Stimulated activated naive CD8-positive, alpha-beta T cell treated with anti-CD3 and anti-CD28 coated beads, Interleukin-15, amount 100 ng/mL, for 72 hours (primary cell): Measurements from ENCODE around the gene ENDOG.

Source experiments
- ATAC-seq: fragments of 150-1000 bp; cut with Tn5 transposase; 2 replicates; pipeline ENCODE4 v1.10.0; 2021; ENCODE audit warnings: mild to moderate bottlenecking, moderate library complexity
- DNase-seq, 2 donors: peaks; one replicate each; pipeline ENCODE4 v3.0.0; 2021 to 2022
- H3K27ac Mint-ChIP-seq, 2 donors: one replicate each; pipeline ENCODE4 v1.8.0; 2022; ENCODE audit warnings: mild to moderate bottlenecking in 2 of 2, mixed read lengths in 2 of 2, moderate library complexity in 2 of 2
- H3K27me3 Mint-ChIP-seq: one replicate; pipeline ENCODE4 v1.8.0; 2022; ENCODE audit warnings: mixed read lengths
- H3K4me1 Mint-ChIP-seq: one replicate; pipeline ENCODE4 v1.8.0; 2022; ENCODE audit warnings: mild to moderate bottlenecking, mixed read lengths
- H3K4me3 Mint-ChIP-seq, 2 donors: one replicate each; pipeline ENCODE4 v1.8.0; 2022; ENCODE audit warnings: mild to moderate bottlenecking in 2 of 2, mixed read lengths in 2 of 2, moderate library complexity in 1 of 2
- H3K9me3 Mint-ChIP-seq, 2 donors: one replicate each; pipeline ENCODE4 v1.8.0; 2022; ENCODE audit warnings: mixed read lengths in 2 of 2

Gene ENDOG

DNA sequence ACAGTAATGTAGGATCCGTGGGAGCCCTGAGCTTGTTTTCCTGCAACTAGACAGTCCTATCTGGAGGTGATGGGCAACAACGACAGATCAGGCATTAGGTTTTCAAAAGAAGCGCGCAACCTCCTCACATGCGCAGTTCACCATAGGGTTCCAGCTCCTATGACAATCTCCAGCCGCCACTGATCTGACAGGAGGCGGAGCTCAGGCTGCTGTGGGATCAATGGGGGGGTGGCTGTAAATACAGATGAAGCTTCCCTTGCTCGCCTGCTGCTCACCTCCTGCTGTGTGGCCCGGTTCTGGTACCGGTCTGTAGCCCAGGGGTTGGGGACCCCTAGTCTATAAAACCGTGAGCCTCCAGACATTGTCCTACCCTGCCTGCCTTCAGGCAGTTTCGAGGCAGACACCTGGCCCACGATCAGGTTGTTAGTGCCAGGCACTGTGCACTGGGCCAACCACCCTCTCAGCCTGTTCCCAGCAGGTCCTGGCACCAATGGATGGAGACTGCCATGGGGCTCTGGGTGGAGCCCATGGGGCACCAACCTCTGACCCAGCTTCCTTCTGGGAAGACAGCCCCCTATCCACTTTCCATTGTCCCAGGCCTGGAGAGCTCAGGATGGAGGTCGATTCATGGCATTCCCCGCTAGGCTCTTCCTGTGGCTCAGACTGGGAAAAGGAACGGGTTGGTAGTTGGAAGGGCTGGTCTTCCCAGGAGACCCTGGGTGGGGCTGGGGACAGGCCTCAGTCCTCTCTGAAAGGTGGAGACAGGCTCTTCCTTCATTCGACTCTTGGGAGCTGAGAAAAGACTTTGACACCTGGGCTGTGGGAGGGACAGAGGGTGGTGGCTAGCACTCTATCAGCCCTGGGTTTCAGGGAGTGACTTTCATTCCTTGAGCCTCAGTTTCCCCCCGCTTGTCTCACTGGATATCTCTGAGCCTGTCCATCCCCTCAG, 1.7 kb downstream of the ENDOG start:
- peak overlapping the region in 1 of 2 donors; percentile 89 for H3K27ac Mint-ChIP-seq

DNA sequence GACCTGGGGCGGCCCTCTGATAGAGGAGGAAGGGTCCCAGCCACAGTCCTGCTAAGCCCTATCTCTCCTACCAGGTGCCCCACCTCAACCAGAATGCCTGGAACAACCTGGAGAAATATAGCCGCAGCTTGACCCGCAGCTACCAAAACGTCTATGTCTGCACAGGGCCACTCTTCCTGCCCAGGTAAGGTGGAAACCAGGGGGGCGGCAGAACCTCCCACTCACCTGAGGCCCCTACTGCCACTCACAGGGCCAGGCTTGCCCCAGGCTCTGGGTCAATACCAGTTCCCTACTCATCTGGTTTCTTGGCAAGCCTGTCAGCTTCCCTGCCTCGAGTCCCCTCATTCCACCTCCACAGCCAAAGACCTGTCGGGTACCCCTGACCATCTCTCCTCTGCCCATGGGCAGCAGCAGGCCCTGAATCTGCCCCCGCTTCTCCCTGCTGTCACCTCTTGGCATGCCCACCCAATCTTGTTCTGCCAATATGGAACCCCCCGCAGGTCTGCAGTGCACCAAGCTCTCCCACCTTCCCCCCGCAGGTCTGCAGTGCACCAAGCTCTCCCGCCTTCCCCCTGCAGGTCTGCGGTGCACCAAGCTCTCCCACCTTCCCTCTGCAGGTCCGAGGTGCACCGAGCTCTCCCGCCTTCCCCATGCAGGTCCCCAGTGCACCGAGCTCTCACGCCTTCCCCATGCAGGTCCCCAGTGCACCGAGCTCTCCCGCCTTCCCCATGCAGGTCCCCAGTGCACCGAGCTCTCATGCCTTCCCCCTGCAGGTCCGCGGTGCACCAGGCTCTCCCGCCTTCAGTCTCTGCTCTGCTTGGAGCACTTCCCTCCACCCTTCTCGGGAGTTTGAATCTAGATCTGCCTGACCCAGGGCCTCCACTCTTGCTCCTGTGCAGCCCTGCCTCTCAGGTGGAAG, 2.6 kb downstream of the ENDOG start:
- H3K4me3 Mint-ChIP-seq, result no peak overlapping the region
- DNase-seq, result no peak
- peak overlapping the region in 1 of 2 donors; percentile 79 for H3K27ac Mint-ChIP-seq

More for the DNA sequence above, 1.7 kb downstream of the ENDOG start:
- DNase-seq, result no peak
- H3K9me3 Mint-ChIP-seq, result no peaks in the 10 kb centered on the region
- H3K4me3 Mint-ChIP-seq, result peak overlapping the region; percentile 59 to 78
- H3K27me3 Mint-ChIP-seq, result no peaks in the 10 kb centered on the region
- H3K4me1 Mint-ChIP-seq, result peaks cover 32% of the 10 kb centered on the region
- ATAC-seq, result no peak

DNA sequence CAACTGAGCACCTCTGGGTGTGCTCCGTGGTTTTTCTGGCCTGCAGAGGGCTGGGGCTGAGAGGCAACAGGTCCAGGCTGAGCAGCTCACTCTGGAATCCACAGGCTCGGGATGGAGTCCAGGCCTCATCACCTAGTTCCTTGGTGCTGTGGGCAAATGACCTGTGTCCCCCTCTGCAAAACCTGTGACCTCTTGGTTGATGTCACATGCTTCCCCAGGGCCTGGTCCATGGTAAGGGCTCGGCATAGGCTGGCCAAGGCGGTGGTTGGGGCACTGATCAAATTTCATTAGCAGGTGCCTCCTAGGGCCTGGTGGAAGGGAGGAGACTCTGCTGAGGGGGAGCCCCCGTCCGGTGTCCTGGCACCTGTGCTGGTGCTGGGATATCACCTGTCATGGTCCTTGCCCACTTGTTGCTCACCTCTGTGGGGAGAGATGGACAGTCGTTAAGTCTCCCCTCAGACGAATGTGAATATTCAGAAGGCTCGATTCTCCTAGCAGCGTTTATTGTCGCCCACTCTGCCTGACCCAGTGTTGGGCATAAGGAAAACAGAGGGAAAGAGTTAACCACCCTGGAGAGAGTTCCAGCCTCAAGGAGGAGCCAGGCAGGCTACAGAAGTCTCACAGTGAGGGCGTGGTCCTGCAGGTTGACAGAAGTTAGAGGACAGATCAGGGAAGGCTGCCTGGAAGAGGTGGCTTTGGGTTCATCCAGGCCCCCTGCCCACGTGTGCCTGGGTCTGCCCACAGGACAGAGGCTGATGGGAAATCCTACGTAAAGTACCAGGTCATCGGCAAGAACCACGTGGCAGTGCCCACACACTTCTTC, 3.5 kb downstream of the ENDOG start:
- no peak overlapping the region for H3K4me3 Mint-ChIP-seq
- peak overlapping the region in 1 of 2 donors; percentile 15 for H3K27ac Mint-ChIP-seq
- ATAC-seq (no peak), DNase-seq (no peak)
- peaks cover 37% of the 10 kb centered on the region for H3K4me1 Mint-ChIP-seq
- H3K9me3 Mint-ChIP-seq, result no peaks in the 10 kb centered on the region
- H3K27me3 Mint-ChIP-seq, result no peaks in the 10 kb centered on the region

More for the DNA sequence above, 2.6 kb downstream of the ENDOG start:
- Mint-ChIP-seq H3K4me1 (peaks cover 32% of the 10 kb centered on the region), H3K27me3 (no peaks in the 10 kb centered on the region), H3K9me3 (no peaks in the 10 kb centered on the region)
- no peak for ATAC-seq

DNA sequence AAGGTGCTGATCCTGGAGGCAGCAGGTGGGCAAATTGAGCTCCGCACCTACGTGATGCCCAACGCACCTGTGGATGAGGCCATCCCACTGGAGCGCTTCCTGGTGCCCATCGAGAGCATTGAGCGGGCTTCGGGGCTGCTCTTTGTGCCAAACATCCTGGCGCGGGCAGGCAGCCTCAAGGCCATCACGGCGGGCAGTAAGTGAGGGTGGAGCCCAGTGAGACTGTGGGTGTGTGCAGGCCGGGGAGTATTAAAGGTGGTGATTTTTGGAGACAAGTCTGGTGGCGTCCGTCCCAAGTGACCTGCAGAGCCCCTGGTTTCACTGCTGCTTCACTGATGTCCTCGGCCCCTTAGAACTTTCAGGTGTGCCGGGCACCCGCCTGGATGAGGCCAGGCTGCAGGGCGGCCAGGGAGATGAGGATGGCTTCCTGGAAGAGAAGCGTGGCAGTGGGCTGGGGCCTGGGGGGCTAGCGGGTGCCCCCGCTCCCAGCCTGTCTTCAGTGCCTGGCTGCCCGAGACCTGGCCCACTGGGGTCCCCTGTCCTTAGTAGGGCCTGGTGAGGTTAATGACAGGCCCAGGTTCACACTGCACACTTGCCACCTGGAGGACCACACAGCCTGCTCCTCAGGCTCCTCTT, 4.2 kb downstream of the ENDOG start:
- ATAC-seq (no peak), DNase-seq (no peak)
- Mint-ChIP-seq H3K4me3 (no peak overlapping the region), H3K9me3 (no peaks in the 10 kb centered on the region), H3K27me3 (no peaks in the 10 kb centered on the region), H3K4me1 (peaks cover 44% of the 10 kb centered on the region), H3K27ac (peak overlapping the region in 1 of 2 donors; percentile 15)

DNA sequence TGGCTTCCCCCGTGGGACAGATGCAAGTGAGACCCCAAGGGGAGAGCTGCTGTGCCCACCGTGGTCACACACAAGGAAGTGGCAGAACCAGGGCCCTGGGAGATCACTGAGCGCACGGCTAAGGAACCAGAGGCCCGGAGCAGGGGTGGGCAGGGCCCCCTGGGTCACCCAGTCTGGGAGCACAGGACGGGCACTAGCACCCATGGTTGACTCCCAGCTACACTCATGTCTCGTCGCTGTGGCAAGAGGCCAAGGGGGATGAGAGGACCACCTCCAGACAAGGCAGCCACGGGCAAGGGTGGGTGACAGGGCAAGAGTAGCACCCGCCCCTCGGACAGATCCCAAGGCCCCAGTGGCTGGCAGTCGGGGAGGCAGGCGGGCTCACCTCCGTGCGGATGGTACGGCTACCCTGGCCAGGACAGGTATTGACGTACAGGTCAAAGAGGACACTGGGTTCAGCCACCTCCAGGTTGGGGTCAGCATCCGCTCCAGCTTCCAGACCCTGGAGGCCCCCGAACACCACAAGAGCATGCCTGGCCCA, 5.1 kb downstream of the ENDOG start:
- DNase-seq (no peak), ATAC-seq (no peak)
- peaks cover 53% of the 10 kb centered on the region for H3K4me1 Mint-ChIP-seq
- H3K27me3 Mint-ChIP-seq, result no peaks in the 10 kb centered on the region
- H3K9me3 Mint-ChIP-seq, result no peaks in the 10 kb centered on the region
- no peak overlapping the region for H3K4me3 Mint-ChIP-seq
- H3K27ac Mint-ChIP-seq, result peak overlapping the region in 1 of 2 donors; percentile 63

DNA sequence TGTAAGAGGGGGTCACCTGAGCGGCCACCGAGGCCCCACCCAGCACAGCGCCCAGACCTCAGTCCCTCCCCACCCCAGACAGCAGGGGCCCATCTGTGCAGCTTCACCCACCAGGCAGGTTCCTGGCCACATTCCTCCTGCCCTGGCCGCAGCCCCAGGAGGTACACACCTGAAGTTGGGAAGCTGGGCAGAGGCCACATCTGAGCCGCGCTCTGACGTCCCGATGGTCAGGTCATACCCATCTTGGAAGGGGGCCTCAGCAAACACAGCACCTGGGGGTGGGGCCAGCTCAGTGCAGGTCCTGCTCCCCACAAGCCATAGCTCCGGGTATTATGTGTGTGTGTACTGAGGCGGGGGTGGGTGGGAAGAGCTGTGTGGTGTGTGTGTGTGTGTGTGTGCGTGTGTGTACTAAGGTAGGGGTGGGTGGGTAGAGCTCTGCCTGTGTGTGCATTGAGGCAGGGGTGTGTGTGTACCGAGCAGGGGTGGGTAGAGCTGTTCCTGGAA, 5.7 kb downstream of the ENDOG start:
- no peak for ATAC-seq
- peaks cover 58% of the 10 kb centered on the region for H3K4me1 Mint-ChIP-seq
- no peaks in the 10 kb centered on the region for H3K9me3 Mint-ChIP-seq
- DNase-seq, result no peak
- no peak overlapping the region for H3K4me3 Mint-ChIP-seq
- peak overlapping the region in 1 of 2 donors; percentile 63 for H3K27ac Mint-ChIP-seq
- no peaks in the 10 kb centered on the region for H3K27me3 Mint-ChIP-seq

DNA sequence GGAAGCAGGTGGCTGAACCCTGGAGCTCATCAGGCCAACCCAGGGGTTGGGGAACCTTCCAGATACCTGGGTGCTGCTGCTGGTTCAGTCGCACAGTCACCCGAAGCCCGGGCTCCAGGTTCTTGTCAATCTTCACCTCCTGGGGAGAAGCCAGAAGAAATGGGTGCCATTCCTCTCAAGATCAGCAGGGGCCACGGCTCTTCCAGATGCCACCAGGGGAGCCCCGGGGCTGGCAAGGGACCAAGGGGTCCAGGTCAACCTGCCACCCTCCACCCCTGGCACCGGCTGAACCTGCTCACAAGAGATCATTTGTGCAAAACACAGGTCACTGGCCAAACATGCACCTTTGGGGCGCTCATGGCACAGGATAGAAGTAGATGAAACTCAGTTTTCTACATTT, 6.6 kb downstream of the ENDOG start:
- H3K4me3 Mint-ChIP-seq, result no peak overlapping the region

DNA sequence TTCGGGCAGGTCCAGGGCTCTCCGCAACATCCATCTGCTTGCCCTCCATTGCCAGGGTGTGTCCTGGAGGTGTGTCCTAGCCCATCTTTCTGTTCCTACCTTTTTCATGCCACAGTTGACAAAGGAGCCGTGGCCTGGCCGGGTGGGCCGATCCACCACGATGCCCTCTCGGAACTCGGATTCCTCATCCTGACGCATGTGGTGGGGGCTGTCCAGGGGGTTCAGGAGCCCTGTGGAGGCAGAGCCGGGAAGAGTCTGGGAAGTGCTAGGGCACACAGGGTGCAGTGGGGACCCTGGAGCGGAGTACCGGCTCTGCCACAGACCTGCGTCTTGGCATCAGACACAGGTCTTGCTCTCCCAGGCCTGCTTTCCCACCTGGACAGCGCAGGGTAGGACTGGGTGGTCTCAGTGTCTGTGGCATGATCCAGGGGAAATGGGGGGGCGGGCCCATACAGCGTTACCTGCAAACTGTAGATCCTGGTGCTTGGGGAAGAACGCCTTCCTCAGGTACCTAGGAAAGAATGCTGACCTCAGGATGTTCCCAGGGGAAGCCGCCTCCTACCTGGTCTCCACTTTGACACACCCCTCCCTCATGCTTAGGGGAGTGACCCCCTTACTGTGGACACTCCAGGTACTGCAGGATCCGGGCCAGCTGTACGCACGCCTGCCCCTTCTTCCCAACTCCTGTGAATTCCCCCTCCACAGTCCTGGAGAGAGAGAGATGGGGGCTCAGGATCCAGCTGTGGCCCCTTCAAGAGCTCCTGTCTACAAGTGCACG, 7.8 kb downstream of the ENDOG start:
- H3K9me3 Mint-ChIP-seq, result no peaks in the 10 kb centered on the region
- peaks cover 48% of the 10 kb centered on the region for H3K4me1 Mint-ChIP-seq
- H3K4me3 Mint-ChIP-seq, result no peak overlapping the region

More for the DNA sequence above, 6.6 kb downstream of the ENDOG start:
- Mint-ChIP-seq H3K4me1 (peaks cover 55% of the 10 kb centered on the region), H3K27ac (no peak overlapping the region), H3K27me3 (no peaks in the 10 kb centered on the region), H3K9me3 (no peaks in the 10 kb centered on the region)
- ATAC-seq, result no peak
- DNase-seq, result no peak

DNA sequence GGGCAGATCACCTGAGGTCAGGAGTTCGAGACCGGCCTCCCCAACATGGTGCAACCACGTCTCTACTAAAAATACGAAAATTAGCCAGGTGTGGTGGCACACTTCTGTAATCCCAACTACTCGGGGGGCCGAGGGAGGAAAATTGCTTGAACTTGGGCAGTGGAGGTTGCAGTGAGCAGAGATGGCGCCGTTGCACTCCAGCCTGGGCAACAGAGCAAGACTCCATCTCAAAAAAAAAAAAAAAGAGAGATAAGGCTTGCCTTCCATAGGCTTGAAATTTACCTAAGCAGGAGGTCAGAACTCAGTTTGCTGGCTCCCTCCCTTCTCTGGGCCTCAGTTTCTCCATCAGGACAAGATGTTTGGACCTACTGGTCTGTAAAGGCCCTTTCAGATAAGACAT, 10.0 kb downstream of the ENDOG start:
- DNase-seq, result no peak
- Mint-ChIP-seq H3K9me3 (no peaks in the 10 kb centered on the region), H3K4me3 (peak overlapping the region; percentile 95 to 99), H3K27ac (peak overlapping the region in 1 of 2 donors; percentile 98), H3K4me1 (peaks cover 37% of the 10 kb centered on the region), H3K27me3 (no peaks in the 10 kb centered on the region)
- ATAC-seq, result no peak

More for the DNA sequence above, 7.8 kb downstream of the ENDOG start:
- no peak for ATAC-seq
- DNase-seq, result no peak
- no peaks in the 10 kb centered on the region for H3K27me3 Mint-ChIP-seq
- peak overlapping the region in 1 of 2 donors; percentile 27 for H3K27ac Mint-ChIP-seq

DNA sequence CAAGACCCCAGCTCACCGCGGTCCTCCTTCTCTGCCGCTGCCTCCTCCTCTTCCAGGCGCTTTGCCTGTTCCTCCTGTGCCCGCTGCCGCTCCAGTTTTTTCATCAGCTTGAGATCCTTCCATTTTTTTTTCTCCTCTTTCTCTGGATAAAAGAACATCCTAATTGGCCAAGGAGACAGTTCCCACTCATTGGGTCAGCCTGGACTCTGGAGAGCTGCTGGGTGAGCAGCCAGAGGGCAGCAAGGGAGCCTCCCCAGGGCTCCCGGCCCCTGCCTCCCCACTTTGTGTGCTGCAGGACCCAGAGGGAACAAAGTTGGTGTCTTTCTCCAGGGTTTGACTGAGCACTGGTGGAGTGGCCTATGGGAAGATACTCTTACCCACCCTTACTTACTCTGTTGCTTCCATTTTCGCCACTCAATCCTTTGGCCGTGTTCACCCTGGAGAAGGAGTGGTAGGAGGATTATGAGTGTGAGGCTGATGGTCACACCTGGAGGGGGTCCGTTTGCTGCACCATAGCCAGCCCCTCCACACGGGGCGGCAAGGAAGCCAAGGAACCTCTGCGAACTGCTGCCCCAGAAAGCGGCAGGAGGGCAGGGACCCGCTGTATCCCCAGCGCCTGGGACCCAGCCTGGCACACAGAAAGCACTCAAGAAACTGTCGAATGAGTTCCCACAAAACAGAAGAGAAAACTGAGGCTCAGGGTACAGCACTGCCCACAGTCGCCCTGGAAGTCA, 10.6 kb downstream of the ENDOG start:
- peak overlapping the region; percentile 95 to 99 for H3K4me3 Mint-ChIP-seq
- ATAC-seq (no peak), DNase-seq (peak in 1 of 2 donors; percentile 13)
- no peaks in the 10 kb centered on the region for H3K9me3 Mint-ChIP-seq
- peak overlapping the region; percentile 96 to 98 for H3K27ac Mint-ChIP-seq
- no peaks in the 10 kb centered on the region for H3K27me3 Mint-ChIP-seq
- peaks cover 37% of the 10 kb centered on the region for H3K4me1 Mint-ChIP-seq

DNA sequence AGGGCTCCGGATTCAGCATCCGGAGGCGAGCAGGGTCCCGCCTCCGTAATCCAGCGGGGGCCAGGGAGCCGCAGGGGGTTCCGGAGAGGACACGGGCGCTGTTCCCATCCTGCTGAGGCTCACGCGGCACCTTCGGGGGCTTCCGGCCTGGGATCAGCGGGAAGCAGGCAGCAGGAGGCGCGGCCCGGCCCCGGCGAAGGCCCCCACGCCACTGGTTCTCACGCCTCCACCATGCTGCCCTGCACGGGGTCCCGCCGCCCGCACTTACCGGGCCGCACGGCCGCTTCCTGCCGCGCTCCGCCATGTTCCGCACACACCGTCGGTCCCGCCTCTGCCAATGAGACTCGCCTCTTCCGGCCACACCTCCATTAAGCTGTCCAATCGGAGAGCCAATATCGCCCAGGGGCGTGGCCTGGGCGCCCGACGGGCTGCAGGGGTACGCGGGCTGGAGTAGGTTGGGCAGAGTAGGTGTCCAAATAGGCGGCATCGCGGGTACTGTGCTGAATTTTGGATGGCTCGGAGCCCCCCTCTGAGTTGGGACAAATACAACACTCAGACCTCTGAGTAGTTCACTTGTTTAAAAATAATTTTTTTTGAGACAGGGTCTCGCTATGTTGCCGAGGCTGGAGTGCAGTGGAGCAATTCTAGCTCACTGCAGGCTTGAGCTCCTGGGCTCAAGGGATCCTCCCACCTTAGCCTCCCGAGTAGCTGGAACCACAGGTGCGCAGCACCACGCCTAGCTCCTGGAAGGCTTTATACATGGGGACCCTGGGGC, 11.4 kb downstream of the ENDOG start, which contains the start of gene SPOUT1:
SPOUT1 (minus strand) TSS at position 318 of the 775 bp plus-strand sequence; CDS start at position 304, 14 bp downstream.
- peak within 1 kb of the TSS; percentile 95 to 99 for H3K4me3 Mint-ChIP-seq
- peak; percentile 99 for ATAC-seq

DNA sequence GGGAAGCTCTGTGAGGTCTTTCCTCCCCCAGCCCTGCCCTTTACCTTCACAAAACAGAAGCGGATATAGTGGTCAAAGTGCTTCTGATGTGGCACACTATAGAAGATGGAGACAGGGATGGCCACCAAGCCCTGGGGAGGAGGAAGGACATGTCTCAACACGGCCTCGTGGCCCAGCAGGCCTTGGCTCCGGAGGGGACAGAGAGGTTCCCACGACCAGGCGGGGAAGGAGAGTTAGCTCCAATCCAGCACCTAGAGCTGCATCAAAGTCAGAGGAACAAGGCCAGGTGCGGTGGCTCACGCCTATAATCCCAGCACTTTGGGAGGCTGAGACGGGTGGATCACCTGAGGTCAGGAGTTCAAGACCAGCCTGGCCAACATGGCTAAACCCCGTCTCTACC, 15.4 kb downstream of the ENDOG start:
- no peak for DNase-seq
- H3K9me3 Mint-ChIP-seq, result no peaks in the 10 kb centered on the region
- ATAC-seq, result no peak
- H3K27ac Mint-ChIP-seq, result no peak overlapping the region
- H3K4me1 Mint-ChIP-seq, result peaks cover 14% of the 10 kb centered on the region
- H3K27me3 Mint-ChIP-seq, result no peaks in the 10 kb centered on the region
- no peak overlapping the region for H3K4me3 Mint-ChIP-seq

More for the DNA sequence above, 11.4 kb downstream of the ENDOG start, which contains the start of gene SPOUT1:
- DNase-seq, result peak; percentile 89 to 94
- H3K4me1 Mint-ChIP-seq, result peaks cover 37% of the 10 kb centered on the region
- no peaks in the 10 kb centered on the region for H3K9me3 Mint-ChIP-seq
- no peaks in the 10 kb centered on the region for H3K27me3 Mint-ChIP-seq
- H3K27ac Mint-ChIP-seq, result peak within 1 kb of the TSS; percentile 96 to 98
